AG04450 (cell line): ENCODE data around the gene IMMP2L. TPM values are rescaled to one million over a fixed set of nuclear protein-coding genes. Genes with fewer than 3 reads are reported as not detected.

Experiments used
- CTCF ChIA-PET: fragments of 300-600, 350-600 bp; formaldehyde crosslinking; extraction: SDS; loops from one replicate; lab custom pipeline; 2022; ENCODE audit warnings: antibody characterized with exemption, inconsistent platforms; lab: Charles Lee
- POLR2A ChIA-PET: fragments of 350-600 bp; formaldehyde crosslinking; extraction: SDS; loops from one replicate; lab custom pipeline; 2021; ENCODE audit warnings: antibody characterized with exemption, inconsistent platforms; lab: Yijun Ruan, JAX
- DNase-seq: peaks from one replicate; pipeline ENCODE4 v3.0.0-alpha.2; 2011; ENCODE audit warnings: low read depth, low spot score
- H3K27ac ChIP-seq: one replicate; pipeline ENCODE4 v1.5.1; 2012; ENCODE audit warnings: low read depth, low read length, control low read depth
- H3K27me3 ChIP-seq: one replicate; pipeline ENCODE4 v1.6.0; 2012; ENCODE audit warnings: low read length; ENCODE audit not compliant: control insufficient read depth, insufficient read depth
- H3K4me3 ChIP-seq: 2 replicates; pipeline ENCODE4 v1.5.1; 2011; ENCODE audit warnings: mild to moderate bottlenecking, low read depth, low read length, control low read depth
- H3K9me3 ChIP-seq: 2 replicates; pipeline ENCODE4 v1.5.1; 2012; ENCODE audit warnings: low read length; ENCODE audit not compliant: control insufficient read depth, insufficient read depth
- CTCF ChIP-seq: IDR thresholded peaks from 2 replicates; pipeline ENCODE4 v1.5.1; 2011; ENCODE audit warnings: low read depth, low read length, control low read depth, inconsistent platforms
- polyA plus RNA-seq: library from polyadenylated mRNA; depleted of rRNA; stranded (reverse); fragments of >200 nt; gene quantifications from 2 replicates; pipeline ENCODE4 v1.2.3, GENCODE V29; 2011

The IMMP2L gene
- polyA plus RNA-seq, 1 experiment: 8.0 TPM

DNA sequence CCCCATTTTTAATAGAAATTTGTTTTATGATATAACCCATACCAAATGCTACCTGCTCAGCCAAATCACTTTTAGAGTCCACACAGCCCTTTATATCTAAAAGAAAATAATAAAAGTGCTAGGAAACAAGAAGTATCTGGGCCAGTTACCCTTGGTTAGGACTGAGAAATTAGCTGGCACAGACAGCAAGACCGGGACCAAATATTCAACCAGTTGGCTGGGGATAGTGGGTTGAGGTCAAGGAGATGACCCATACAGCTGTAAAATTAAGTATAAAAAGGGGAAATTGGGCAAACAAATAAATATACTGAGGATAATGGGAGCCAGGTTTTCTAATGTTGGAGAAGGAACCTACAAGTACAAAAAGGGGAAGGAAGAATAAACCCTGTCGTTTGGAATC lies 174.3 kb downstream of the IMMP2L start:
- POLR2A ChIA-PET: no interaction called here
- CTCF ChIA-PET: no interaction called here
- Histone ChIP-seq H3K27me3 (no peaks in the 10 kb centered on the region), H3K27ac (no peak overlapping the region), H3K9me3 (no peaks in the 10 kb centered on the region), H3K4me3 (no peak overlapping the region)
- DNase-seq: no peak
- TF ChIP-seq CTCF: no peak

- Histone ChIP-seq H3K27me3 (no peaks in the 10 kb centered on the region), H3K27ac (no peak overlapping the region), H3K9me3 (no peaks in the 10 kb centered on the region), H3K4me3 (no peak overlapping the region)
- no peak for TF ChIP-seq CTCF
- POLR2A ChIA-PET: no interaction called here
- CTCF ChIA-PET: interaction anchor here (0.6 kb wide), 1 partner anchor 294 kb away, joined by 4 read pairs; no protein-coding TSS in a partner anchor
- no peak for DNase-seq
Observed at GRCh38 chr7:111384065-111384891, 178.0 kb downstream of the IMMP2L start.

DNA sequence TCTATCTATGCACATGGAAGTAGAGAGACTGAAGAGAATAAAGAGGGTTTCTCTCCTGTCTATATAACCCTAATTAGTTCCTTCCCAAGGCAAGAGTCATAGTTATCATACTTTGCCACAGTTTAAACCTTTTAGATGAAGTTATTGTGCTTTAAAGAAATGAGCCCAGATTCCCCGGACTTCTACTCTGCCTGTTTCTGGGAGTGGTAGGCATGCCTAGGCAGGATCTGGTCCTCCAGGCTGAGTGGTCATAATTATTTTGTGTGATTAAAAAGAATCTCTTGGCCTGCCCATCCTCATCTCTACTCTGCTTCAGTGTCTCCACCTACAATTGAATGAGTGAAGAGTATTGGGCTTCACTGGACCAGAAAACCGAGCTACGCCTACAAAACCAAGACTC lies 179.2 kb downstream of the IMMP2L start:
- no peaks in the 10 kb centered on the region for H3K27me3 ChIP-seq
- H3K27ac ChIP-seq: no peak overlapping the region
- TF ChIP-seq CTCF: no peak
- H3K9me3 ChIP-seq: no peaks in the 10 kb centered on the region
- no peak overlapping the region for H3K4me3 ChIP-seq
- ChIA-PET POLR2A (no interaction called here), CTCF (no interaction called here)
- DNase-seq: no peak

DNA sequence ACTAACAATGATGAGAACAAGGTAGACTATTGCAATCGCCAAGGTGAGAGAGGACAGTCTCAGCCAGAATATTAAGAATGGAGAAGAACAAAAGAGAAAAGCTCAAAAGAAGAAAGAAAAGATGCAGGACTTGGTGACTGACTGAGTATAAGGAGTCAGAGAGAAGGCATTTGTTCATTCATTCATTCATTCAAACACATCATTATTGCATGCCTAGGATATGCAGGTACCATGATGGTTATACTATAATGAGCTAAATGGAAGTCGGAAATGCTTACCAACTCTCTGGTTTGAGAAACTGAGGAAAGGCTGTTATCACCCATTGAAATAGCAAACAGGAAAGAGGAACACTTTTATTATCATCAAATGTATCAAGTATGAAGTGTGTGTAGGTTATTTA lies 180.7 kb downstream of the IMMP2L start:
- Histone ChIP-seq H3K9me3 (no peaks in the 10 kb centered on the region), H3K27me3 (no peaks in the 10 kb centered on the region), H3K4me3 (no peak overlapping the region), H3K27ac (no peak overlapping the region)
- CTCF ChIA-PET: no interaction called here
- TF ChIP-seq CTCF: no peak
- POLR2A ChIA-PET: no interaction called here
- DNase-seq: no peak

DNA sequence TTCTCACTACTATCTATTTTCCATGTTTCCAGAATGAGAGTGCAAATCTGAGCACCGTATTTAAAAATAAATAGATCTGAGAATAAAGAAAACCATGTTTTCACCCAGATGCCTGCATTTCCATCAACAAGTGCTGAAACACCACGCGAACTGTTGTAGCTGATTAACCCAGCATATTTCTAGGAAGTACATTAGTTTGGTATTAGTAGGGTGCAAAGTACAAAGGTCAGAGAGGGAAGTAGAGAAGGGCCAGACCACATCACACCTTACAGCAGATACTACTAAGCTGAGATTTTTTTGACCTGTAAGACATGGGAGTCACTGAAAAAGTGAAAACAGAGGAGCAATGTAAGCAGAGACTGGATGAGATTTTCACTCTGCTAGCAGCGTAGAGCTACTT lies 181.3 kb downstream of the IMMP2L start:
- no peak overlapping the region for H3K4me3 ChIP-seq
- H3K27me3 ChIP-seq: no peaks in the 10 kb centered on the region
- no peak overlapping the region for H3K27ac ChIP-seq
- ChIA-PET POLR2A (no interaction called here), CTCF (no interaction called here)
- no peaks in the 10 kb centered on the region for H3K9me3 ChIP-seq
- no peak for TF ChIP-seq CTCF
- DNase-seq: no peak
